Jurkat, Clone E6-1 (cell line): Measurements from ENCODE around the gene LANCL2.
"Not testable (repeated sequence)": the region's sequence is repeated elsewhere in the genome, so short reads cannot be mapped to it uniquely, and the experiment has no call there.

ENCODE experiments used
- DNase-seq: peaks from one replicate; pipeline ENCODE4 v3.0.0-alpha.2; 2011; ENCODE audit warnings: low read depth, low spot score
- H3K4me3 ChIP-seq: 2 replicates; pipeline ENCODE4 v1.5.1; 2011; ENCODE audit warnings: mild to moderate bottlenecking, low read length, control low read depth, moderate library complexity

LANCL2 gene

GRCh38 chr7:55352947-55353273 is 12.2 kb upstream of the LANCL2 start:
- DNase-seq, H3K4me3 ChIP-seq: not testable (repeated sequence)

- no peak for DNase-seq
- H3K4me3 ChIP-seq = no peak overlapping the region
These were observed 4.7 kb upstream of the LANCL2 start for GRCh38 chr7:55360486-55360885.

DNA sequence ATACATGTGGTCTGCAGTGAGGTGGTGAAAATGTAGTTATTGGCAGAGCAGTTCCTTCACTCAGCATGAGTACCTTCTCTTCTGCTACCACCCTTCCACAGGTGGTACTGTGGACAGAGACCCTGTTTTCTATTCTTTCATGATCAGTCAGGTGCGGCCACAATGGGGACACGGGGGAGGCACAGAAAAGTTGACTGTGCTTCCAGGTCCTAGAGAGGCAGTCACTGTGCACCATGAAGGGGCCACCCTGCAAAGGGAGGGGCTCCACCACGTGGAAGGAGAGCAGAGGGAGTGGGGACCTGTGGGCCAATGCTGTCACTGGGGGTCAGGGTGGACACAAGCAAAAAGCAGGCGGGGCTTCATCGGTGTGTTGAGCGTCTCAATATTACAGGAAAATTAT is 3.6 kb upstream of the LANCL2 start:
- DNase-seq = no peak
- H3K4me3 ChIP-seq = no peak overlapping the region

DNA sequence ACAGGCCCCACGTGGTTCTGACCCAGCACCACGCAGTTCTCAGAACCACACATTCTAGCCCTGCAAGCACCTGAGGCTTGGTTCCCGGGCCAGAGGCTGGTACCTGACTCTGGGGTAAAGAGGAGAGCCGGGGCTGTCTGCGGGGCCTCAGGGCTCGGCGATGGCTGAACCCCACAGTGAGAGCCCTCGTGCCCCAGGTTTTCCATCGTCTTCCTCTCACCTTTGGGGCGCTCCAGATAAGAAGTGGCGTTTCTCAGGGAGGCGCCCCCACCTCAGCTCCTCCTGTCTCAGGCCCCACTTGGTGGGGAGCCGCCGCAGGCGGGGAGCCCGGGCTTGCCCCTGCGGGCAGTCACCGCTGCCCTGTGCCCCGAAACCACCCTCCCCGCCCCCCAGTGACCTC is 2.2 kb upstream of the LANCL2 start:
- no peak overlapping the region for H3K4me3 ChIP-seq
- no peak for DNase-seq

DNA sequence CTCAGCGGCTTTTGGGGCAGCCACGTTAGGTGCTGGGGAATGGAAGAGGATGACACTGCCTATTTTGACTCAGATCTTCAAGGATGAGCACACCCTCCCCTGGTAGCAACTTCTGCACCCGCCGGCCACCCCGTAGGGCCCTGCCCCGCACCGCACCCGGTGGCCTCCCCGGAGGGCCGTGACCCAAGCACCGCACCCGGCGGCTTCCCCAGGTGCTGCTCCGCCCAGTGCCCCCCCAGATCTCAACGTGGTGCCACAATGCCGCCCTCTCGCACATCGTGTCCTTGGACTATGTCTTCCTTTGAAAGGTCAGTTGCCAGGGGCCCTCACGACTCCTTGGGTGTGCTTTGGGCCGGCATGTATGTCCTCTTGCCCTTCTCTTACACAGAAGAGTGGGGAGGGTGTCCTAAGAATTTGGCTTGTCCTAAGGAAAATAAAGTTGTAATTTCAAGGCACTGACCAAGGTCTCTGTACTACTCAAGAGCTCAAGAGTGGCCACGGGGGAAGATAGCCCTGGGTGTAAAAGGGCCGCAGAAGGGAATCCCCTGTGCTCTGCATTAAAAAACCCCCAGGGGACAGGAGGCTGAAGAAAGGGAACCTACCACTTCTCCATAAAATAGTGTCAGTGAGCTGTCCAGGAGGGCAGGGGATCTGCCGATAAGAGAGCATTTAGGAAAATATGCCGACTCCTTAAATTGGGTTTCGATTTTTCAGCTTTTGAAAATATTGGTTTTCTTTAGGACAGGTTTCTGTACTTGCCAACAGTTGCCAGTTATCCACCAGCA is 1.6 kb upstream of the LANCL2 start:
- no peak overlapping the region for H3K4me3 ChIP-seq
- DNase-seq = no peak

- peak; percentile 93 for DNase-seq
- peak overlapping the region; percentile 98 for H3K4me3 ChIP-seq
These were observed 731 bp downstream of the LANCL2 start for GRCh38 chr7:55365675-55366460.

DNA sequence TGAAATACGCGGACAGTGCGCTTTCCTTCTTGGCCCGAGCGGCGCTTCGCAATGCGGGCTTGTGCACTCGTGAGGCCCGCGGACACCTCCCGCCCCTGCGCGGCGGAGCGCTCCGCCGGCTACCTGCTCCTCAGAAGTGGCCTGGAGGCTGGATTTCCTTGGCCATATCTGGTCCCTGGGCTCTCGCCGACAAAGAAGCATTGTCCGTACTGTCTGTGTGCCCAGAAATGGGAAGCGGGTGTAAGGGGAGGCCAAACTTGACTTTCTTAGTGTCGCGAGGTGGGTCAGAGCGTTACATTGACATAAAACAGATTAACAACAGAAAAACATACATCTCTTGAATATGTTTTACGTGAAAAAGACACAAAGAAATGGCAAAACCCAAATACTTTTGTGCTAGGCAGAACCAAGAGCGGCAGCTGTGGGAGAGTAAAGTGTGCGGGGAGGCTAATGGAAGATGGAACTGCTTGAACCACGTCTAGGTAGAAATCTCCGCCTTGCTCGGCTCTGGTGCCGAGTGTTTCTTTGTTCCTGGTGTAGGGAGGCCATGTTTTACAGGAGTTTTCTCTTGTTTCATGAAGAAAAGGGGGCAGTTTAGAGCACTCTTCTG is 1.4 kb downstream of the LANCL2 start:
- H3K4me3 ChIP-seq = peak overlapping the region; percentile 98
- DNase-seq = peak; percentile 42

GRCh38 chr7:55367283-55367840 is 2.2 kb downstream of the LANCL2 start:
- H3K4me3 ChIP-seq = peak overlapping the region; percentile 98
- no peak for DNase-seq

DNA sequence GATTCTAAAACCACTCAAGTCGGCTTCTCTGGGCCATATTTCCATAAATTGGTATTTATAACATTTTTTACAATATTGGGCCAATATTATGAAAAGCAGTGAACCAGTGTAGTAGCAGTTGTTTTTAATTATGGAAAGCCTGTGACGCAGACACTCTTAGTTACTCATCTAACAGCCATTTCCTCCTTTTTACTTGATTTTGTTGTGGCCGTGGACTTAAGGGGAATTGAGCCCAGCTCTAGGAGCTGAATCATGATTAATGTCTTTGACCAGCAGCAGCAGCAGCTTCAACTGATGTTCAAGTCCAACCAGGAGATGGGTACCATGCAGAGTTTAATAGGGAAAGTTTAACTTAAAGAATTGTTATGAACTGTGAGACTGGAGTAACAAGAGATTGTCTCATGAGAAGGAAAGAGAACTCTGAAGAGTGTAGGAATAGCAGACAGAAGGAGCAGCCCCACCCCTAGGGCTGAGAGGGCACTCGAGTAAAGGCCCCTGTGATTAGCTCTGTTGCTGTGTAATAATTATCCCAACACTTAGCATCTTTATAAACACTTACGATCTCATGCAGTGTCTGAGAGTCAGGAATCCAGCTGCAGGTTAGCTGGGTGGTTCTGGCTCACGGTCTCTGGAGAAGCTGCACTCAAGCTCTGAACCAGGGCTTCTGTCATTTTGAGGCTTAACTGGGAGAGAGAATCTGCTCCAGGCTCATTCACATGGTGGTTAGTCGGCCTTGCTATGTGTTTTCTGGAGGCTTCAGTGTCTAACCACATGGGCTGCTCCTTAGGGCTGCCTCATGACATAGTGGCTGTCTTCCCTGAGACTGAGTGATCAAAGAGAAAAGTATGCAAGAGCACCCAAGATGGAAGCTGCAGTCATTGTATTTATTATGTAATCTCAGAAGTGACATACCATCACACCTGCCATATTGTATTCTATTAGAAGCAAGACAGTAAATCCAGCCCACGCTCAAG is 4.6 kb downstream of the LANCL2 start:
- DNase-seq = no peak
- H3K4me3 ChIP-seq = no peak overlapping the region

GRCh38 chr7:55374213-55374612 is 9.1 kb downstream of the LANCL2 start:
- no peak overlapping the region for H3K4me3 ChIP-seq
- no peak for DNase-seq

- H3K4me3 ChIP-seq = no peak overlapping the region
- no peak for DNase-seq
These were observed 10.1 kb downstream of the LANCL2 start for GRCh38 chr7:55375237-55375636.

GRCh38 chr7:55377162-55377817 is 12.2 kb downstream of the LANCL2 start:
- no peak for DNase-seq
- no peak overlapping the region for H3K4me3 ChIP-seq

GRCh38 chr7:55379285-55379684 is 14.1 kb downstream of the LANCL2 start:
- no peak overlapping the region for H3K4me3 ChIP-seq
- no peak for DNase-seq

GRCh38 chr7:55381189-55381588 is 16.1 kb downstream of the LANCL2 start:
- no peak overlapping the region for H3K4me3 ChIP-seq
- no peak for DNase-seq

GRCh38 chr7:55381696-55382095 is 16.6 kb downstream of the LANCL2 start:
- H3K4me3 ChIP-seq = no peak overlapping the region
- DNase-seq = no peak

DNA sequence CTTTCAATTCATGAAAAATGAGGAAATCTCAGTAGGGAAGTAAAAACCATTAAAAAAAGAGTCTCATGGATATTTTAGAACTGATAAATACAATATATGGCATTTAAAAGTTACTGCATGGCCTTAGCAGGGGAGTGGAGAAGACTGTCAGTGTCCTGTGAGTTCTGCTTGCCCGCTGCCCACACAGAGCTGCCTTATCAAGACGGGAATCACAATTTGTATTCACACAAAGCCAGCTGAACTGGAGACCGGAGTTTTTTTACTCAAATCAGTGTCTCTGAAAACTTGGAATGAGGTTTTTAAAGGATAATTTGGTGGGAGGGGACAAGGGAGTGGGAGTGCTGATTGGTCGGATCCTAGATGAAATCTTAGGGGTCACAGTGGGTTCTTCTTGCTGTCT is 17.1 kb downstream of the LANCL2 start:
- H3K4me3 ChIP-seq = no peak overlapping the region
- no peak for DNase-seq

GRCh38 chr7:55386541-55386940 is 21.4 kb downstream of the LANCL2 start:
- no peak for DNase-seq
- H3K4me3 ChIP-seq = no peak overlapping the region
